AG09319 (cell line): ENCODE measurements around the gene ANKRD6.
"Not testable (repeated sequence)": the region's sequence is repeated elsewhere in the genome, so short reads cannot be mapped to it uniquely, and the experiment has no call there.

ENCODE experiments used
- DNase-seq: peaks from one replicate; pipeline ENCODE4 v3.0.0-alpha.2; 2010; ENCODE audit warnings: low read depth; ENCODE audit errors: extremely low read depth
- TF ChIP-seq, protein P1 (sequence below): IDR thresholded peaks from 2 replicates; pipeline ENCODE4 v1.5.1; 2011; ENCODE audit warnings: low read depth, mild to moderate bottlenecking, inconsistent platforms, low read length, moderate library complexity

ANKRD6 gene

DNA sequence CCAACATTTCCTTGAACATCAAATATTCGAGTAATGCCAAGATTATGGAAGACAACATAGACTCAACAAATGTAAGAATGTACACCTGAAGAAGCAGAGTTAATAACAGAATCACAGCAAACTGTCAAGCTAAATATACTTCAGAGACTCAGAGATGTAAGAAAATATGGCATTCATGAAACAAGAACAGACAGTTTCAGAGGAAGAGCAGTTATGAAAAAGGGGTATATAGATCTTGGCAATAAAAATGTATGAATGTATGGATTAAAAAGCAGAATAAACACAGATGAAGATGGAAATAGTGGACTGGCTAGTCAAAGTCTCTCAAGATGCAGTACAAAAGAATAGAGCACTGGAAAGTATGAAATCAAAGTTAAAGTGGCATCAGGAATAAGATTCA, 39.3 kb upstream of the ANKRD6 start:
- no peak for DNase-seq
- TF ChIP-seq, protein P1, sequence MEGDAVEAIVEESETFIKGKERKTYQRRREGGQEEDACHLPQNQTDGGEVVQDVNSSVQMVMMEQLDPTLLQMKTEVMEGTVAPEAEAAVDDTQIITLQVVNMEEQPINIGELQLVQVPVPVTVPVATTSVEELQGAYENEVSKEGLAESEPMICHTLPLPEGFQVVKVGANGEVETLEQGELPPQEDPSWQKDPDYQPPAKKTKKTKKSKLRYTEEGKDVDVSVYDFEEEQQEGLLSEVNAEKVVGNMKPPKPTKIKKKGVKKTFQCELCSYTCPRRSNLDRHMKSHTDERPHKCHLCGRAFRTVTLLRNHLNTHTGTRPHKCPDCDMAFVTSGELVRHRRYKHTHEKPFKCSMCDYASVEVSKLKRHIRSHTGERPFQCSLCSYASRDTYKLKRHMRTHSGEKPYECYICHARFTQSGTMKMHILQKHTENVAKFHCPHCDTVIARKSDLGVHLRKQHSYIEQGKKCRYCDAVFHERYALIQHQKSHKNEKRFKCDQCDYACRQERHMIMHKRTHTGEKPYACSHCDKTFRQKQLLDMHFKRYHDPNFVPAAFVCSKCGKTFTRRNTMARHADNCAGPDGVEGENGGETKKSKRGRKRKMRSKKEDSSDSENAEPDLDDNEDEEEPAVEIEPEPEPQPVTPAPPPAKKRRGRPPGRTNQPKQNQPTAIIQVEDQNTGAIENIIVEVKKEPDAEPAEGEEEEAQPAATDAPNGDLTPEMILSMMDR, result no peak

DNA sequence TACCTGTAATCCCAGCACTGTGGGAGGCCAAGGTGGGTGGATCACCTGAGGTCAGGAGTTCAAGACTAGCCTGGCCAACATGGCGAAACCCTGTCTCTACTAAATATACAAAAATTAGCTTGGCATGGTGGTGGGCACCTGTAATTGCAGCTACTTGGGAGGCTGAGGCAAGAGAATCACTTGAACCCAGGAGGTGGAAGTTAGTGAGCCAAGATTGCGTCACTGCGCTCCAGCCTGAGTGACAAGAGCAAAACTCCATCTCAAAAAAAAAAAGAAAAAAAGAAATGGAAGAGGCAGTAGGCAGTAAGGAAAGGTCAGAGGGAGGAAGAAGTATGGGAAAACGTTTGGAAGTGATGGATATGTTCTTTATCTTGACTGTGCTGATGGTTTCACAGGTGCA, 35.1 kb upstream of the ANKRD6 start:
- DNase-seq, result not testable (repeated sequence)

DNA sequence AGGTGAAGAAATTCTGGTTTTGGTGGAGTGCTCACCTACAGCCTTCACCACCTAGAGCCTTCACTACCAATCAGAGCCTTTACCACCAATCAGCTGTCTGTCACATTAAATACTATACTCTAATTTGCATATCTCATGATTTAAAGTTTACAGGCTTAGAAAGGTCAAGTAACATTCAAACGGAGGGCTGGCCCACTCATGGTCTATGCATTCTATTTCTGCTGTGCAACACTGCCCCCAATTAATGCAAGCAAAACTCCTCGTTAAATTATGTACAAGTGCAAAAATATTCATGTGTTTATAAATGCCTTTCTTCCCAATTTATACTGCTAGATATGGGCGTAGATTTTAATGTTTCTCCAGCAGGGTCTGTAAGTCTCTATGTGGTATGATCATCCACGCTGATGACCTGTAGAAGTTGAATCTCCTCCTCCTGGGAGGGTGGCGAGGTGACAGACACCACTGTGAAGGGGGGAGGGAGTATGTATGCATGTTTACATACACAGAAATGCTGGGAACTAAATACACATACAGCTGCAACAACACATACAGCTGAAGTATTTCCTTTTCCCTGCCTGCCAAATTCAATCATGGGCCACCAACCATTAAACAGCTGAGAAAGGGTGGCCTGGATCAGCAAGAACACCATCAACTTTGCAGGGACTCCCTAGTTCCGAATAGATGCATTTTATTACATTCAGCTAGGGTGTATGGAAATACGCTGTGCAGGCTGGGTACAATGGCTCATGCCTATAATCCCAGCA, 34.0 kb upstream of the ANKRD6 start:
- TF ChIP-seq, protein P1, result no peak
- DNase-seq, result no peak

DNA sequence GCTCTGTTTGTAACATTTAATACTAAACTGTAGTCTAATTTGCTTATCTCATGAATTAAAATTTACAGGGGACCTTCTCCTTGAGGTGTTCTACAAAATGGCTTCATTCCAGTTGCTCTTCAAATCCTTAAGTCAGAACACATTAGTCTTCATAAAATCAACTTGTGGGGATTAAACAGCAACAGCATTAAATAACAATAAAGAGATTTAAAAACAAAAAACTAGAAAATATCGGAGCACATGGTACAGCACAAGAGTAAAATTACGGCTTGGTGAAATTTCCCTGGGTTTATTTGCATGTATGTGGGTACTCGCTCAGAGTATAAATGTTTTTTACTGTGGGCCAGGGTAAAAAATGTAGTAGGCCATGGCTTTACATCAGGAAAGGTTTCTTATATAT, 32.9 kb upstream of the ANKRD6 start:
- TF ChIP-seq, protein P1, result no peak
- no peak for DNase-seq

DNA sequence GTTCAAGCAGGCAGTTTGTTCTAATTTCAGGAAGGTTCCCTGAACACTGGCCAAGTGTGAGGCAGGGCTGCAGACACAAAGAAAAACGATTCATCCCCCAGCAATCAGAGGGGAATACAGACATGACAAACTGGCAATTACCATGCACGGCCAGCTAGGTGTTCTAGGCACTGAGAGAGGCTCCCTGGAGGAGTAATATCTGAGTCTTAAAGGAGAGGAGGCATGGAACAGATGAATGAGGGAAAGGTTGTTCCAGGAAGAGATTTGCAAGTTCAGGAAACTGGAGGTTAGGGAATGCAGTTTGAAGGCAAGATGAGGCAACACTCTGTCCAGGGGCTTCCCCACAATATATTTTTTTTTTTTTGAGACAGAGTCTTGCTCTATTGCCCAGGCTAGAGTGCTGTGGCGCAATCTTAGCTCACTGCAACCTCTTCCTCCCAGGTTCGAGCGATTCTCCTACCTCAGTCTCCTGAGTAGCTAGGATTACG, 32.0 kb upstream of the ANKRD6 start:
- no peak for DNase-seq
- TF ChIP-seq, protein P1, result no peak

DNA sequence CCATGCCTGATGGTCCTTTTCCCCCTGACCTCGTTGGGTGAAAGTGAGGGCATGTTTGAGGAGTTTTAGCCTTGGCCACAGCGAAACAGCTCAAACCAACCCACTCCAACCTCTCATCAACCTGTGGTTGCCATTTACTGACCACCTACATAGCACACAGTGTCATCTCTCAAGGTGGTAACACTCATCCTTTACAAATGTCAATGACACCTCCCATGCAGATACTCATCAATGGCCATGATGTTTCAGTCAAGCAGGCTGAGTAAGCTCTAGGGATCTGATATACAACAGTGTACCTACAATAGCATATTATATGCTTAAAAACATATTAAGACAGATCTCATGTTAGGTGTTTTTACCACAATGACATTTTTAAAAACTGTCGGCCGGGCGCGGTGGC, 30.2 kb upstream of the ANKRD6 start:
- TF ChIP-seq, protein P1, result no peak
- no peak for DNase-seq

DNA sequence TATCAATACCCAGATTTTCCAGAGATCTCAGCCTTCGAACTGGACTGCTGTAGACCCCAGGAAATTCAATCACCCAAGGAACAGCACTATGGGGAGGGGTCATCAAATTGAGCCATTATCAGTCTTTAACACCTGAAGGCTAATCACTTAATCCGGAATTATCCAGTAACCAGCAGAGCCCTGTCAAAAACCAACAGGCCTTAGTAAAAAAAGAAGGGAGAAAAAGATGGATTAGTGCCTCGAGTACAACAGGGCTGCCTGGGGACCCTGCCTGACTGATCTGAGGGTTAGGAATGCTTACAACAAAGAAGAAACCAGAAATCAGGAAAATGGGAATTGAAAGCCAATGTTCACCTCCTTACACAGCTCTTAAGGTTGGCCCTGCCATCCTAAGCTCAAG, 28.4 kb upstream of the ANKRD6 start:
- DNase-seq, result no peak
- TF ChIP-seq, protein P1, result no peak

DNA sequence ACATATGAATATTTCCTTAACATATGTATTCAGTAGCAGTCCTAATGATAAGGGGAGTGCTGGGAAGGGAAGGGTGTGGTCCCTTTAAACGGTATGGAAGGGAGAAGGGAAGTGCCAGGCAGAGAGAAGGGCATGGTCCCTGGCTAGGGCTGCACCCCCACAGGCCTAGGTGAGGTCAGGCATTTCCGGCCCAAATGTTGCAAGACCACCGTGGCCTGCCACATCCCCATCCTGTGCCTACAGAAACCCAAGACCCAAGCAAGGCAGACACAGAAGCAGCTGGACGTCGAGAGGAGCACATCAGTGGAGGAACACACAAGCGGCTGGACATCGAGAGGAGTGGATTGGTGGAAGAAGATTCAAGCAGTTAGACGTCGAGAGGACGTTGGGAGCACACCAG, 26.8 kb upstream of the ANKRD6 start:
- TF ChIP-seq, protein P1, result no peak
- no peak for DNase-seq
